Fibroblast of villous mesenchyme (primary cell): ENCODE results near the gene TAS2R19. TPM values are rescaled to one million over a fixed set of nuclear protein-coding genes. Genes with fewer than 3 reads are reported as not detected.
"Not testable (repeated sequence)": the region's sequence is repeated elsewhere in the genome, so short reads cannot be mapped to it uniquely, and the experiment has no call there.

ENCODE experiments used
- DNase-seq: peaks from one replicate; pipeline ENCODE4 v3.0.0-alpha.2; 2010; ENCODE audit warnings: low read depth
- H3K4me3 ChIP-seq: 2 replicates; pipeline ENCODE4 v1.5.1; 2011; ENCODE audit warnings: low read depth, mild to moderate bottlenecking, low read length
- total RNA-seq: library from RNA; depleted of rRNA; stranded (reverse); fragments of >200 nt; gene quantifications from 2 replicates; pipeline ENCODE4 v1.2.3, GENCODE V29; 2012
- TF ChIP-seq, protein P1 (sequence below): IDR thresholded peaks from 2 replicates; pipeline ENCODE4 v1.5.1; 2012; ENCODE audit warnings: low read depth, mild to moderate bottlenecking, low read length; ENCODE audit not compliant: insufficient read depth

TAS2R19 gene
- total RNA-seq, 1 donor: 7.8 TPM

DNA sequence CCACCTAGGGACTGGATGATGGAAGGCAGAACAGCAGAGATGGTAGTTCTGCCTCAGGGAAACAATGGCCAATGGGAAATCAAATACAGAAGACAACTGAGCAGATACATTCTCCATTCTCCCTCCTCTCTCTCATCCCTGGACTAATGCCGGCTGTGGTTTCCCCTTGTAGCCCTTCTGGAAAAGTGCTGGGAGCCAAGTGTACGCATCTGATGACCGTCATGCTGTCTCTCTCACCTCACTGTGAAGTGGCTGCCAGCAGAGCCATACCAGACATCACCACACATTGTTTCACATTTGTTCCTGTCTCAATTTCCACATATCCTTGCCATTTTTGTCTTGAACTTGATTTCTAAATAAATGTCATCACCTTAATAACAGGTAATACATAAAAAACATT lies 36.6 kb upstream of the TAS2R19 start:
- no peak overlapping the region for H3K4me3 ChIP-seq
- TF ChIP-seq, protein P1, sequence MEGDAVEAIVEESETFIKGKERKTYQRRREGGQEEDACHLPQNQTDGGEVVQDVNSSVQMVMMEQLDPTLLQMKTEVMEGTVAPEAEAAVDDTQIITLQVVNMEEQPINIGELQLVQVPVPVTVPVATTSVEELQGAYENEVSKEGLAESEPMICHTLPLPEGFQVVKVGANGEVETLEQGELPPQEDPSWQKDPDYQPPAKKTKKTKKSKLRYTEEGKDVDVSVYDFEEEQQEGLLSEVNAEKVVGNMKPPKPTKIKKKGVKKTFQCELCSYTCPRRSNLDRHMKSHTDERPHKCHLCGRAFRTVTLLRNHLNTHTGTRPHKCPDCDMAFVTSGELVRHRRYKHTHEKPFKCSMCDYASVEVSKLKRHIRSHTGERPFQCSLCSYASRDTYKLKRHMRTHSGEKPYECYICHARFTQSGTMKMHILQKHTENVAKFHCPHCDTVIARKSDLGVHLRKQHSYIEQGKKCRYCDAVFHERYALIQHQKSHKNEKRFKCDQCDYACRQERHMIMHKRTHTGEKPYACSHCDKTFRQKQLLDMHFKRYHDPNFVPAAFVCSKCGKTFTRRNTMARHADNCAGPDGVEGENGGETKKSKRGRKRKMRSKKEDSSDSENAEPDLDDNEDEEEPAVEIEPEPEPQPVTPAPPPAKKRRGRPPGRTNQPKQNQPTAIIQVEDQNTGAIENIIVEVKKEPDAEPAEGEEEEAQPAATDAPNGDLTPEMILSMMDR: no peak
- DNase-seq: no peak

DNA sequence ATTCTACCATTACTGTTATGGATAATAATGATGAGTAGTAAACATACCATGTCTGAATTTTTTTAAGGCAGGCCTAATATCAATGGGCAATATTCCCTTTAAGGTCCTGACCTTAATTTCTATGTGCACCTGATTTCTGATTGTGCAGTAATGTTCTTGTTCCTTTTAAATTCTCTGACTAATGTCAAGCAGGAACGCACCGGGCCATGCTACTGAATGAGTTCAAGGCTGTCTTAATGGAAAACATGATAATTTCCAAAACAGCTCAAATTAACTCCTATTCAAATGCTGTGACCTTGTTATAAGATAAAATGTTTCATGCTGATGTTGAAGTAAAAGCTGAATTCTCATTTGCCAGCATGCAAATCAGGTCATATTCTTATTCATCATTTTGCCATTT lies 32.9 kb upstream of the TAS2R19 start:
- DNase-seq: no peak
- H3K4me3 ChIP-seq: no peak overlapping the region
- TF ChIP-seq, protein P1: no peak

DNA sequence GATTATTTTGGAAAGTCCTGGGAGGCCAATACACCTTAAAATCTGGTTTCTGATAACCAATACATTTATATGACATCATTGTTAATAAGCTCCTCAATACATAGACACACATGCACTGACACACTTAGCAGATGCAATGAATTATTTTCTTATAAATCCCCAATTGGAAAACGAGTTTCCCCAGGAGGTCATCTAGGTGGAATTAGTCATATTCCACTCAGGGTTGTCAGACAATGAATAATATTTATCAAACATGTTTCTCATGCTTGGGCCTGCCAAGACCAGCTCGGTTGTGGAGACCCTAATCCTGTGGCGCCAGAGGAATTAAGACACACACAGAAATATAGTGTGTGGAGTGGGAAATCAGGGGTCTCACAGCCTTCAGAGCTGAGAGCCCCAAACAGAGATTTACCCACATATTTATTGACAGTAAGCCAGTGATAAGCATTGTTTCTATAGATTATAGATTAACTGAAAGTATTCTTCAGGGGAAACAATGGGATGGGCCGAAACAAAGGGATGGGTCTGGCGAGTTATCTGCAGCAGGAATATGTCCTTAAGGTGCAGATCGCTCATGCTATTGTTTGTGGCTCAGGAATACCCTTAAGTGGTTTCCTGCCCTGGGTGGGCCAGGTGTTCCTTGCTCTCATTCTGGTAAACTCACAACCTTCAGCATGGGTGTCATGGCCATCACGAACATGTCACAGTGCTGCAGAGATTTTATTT lies 27.5 kb upstream of the TAS2R19 start:
- DNase-seq, H3K4me3 ChIP-seq: not testable (repeated sequence)

DNA sequence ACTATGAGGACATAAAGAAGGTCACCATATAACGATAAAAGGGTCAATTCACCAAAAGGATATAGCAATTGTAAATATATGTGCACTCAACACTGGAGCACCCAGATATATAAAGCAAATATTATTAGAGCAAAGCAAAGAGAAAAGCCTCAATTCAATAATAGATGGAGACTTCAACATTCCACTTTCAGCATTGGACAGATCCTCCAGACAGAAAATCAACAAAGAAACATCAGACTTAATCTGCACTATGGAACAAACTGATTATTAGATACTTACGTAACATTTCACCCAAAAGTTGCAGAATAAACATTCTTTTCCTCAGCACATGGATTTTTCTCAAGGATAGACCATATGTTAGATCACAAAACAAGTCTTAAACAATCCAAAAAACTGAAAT lies 18.9 kb upstream of the TAS2R19 start:
- H3K4me3 ChIP-seq, DNase-seq: not testable (repeated sequence)

DNA sequence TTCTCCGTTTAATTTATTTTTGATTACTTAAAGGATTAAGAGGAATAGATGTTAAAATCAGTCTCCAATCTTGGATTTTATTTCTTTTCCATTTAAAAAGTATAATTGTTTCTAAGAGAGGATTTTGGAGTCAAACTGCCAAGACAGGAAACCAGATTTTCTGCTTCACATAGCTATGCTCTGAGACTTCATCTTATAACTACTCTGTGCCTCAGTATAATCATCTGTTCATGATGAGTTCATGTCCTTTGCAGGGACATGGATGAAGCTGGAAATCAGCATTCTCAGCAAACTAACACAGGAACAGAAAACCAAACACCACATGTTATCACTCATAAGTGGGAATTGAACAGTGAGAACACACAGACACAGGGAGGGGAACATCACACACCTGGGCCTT lies 17.7 kb upstream of the TAS2R19 start:
- H3K4me3 ChIP-seq: no peak overlapping the region
- DNase-seq: no peak
- TF ChIP-seq, protein P1: no peak

DNA sequence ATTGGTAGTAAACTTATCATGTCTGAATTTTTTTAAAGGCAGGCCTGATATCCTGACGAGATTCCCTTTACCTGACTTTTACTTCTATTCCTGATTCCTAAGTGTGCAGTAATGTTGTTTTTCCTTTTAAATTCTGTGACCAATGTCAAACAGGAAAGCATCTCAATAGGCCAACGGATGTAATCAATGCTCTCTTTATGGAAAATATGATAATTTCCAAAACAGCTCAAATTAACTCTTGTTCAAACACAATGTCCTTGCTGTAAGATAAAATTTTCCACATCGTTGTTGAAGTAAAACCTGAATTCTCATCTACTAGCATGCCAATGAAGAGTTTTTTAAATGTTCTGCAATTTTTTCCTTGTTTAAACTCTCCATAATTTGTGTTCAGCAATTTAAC lies 16.8 kb upstream of the TAS2R19 start:
- TF ChIP-seq, protein P1: no peak
- no peak for DNase-seq
- no peak overlapping the region for H3K4me3 ChIP-seq

DNA sequence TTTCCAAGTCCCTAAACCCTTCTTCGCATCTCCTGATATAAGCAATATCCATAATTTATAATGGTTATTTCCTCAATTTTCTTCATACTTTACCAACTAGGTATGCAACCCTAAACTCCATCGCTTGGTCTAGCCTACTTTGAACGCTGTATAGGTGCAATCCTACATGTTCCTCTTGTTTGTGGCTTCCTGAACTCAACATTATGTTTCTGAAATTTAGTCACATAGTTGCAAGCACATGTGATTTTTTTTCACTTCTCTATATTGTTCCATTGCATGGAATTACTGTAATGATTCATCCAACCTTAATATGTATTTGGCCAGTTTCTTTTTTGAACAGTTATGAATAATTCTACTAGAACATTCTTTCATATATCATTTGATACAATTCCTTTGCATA lies 11.5 kb upstream of the TAS2R19 start:
- not testable (repeated sequence) for DNase-seq, H3K4me3 ChIP-seq

DNA sequence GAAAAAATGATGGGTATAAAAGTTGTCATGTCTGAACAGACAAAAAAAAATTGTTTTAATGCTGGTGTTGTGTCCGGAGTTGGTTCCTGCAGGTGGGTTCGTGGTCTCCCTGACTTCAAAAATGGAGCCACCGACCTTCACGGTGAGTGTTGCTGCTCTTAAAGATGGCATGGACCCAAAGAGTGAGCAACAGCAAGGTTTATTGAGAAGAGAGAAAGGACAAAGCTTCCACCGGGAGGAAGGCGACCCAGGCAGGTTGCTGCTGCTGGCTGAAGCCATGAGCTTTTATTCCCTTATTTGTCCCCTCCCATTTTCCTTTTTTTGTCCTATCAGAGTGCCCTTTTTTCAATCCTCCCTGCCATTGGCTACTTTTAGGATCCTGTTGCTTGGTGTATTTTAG lies 8.9 kb upstream of the TAS2R19 start, which contains the start of gene TAS2R31:
TSS of gene TAS2R31 (minus strand) at position 101 of the 400 bp plus-strand sequence. CDS start at position 29, 72 bp downstream.
- TF ChIP-seq, protein P1: no peak
- no peak within 1 kb of the TSS for H3K4me3 ChIP-seq
- DNase-seq: no peak
